GM12878 (cell line): ENCODE data around the gene MYL3. TPM values are rescaled to one million over a fixed set of nuclear protein-coding genes. Genes with fewer than 3 reads are reported as not detected.

Experiments used
- ATAC-seq: fragments of 200-7000 bp; cut with Tn5 transposase; 3 replicates; pipeline ENCODE4 v1.9.1; 2020; ENCODE audit warnings: mild to moderate bottlenecking, moderate library complexity
- BruUV-seq: library from RNA; stranded (reverse); fragments of 400-500 nt; replicated peaks from 2 replicates; lab custom pipeline; 2021; lab: Mats Ljungman, UMichigan
- CTCF ChIA-PET: fragments of 300-600 bp; sonication (Branson Sonifier 250); formaldehyde crosslinking; extraction: SDS; loops from one replicate; lab custom pipeline; 2021; ENCODE audit warnings: inconsistent platforms; lab: Yijun Ruan, JAX
- POLR2A ChIA-PET: fragments of 350-600 bp; formaldehyde crosslinking; extraction: SDS; loops from one replicate; lab custom pipeline; 2021; ENCODE audit warnings: inconsistent platforms; lab: Charles Lee
- RAD21 ChIA-PET: fragments of 300-600 bp; sonication (Branson Sonifier 250); formaldehyde crosslinking; loops from one replicate; lab custom pipeline; 2023; ENCODE audit warnings: antibody characterized with exemption; ENCODE audit not compliant: unreplicated experiment; lab: Charles Lee
- SMC1A ChIA-PET: fragments of 300-600 bp; sonication (Branson Sonifier 250); formaldehyde crosslinking; loops from one replicate; lab custom pipeline; 2023; ENCODE audit not compliant: unreplicated experiment, uncharacterized antibody; lab: Charles Lee
- DNase-seq: peaks from one replicate; pipeline ENCODE4 v3.0.0-alpha.2; 2011; ENCODE audit warnings: low read depth, low spot score
- FAIRE-seq: peaks from 3 replicates; lab custom pipeline; 2011; peaks lifted over from hg19 to GRCh38; lab: Jason Lieb, UNC
- H2AFZ ChIP-seq: 2 replicates; pipeline ENCODE4 v1.6.0; 2011; ENCODE audit warnings: low read depth, low read length, control low read depth; ENCODE audit not compliant: control insufficient read depth
- H3K27ac ChIP-seq: 2 replicates; pipeline ENCODE4 v1.5.1; 2011; ENCODE audit warnings: control low read depth; ENCODE audit not compliant: control insufficient read depth, insufficient read depth
- H3K27me3 ChIP-seq, 2 experiments: replicated peaks in 1 of 2; 2 replicates each; pipeline versions ENCODE4 v1.6.0 to v1.6.1; 2011; ENCODE audit warnings: low read length in 1 of 2; ENCODE audit not compliant: control insufficient read depth in 2 of 2, insufficient read depth in 2 of 2
- H3K36me3 ChIP-seq, 2 experiments: 2 replicates each; pipeline ENCODE4 v1.5.1; 2011; ENCODE audit warnings: low read length in 1 of 2; ENCODE audit not compliant: control insufficient read depth in 2 of 2, insufficient read depth in 2 of 2
- H3K4me1 ChIP-seq: 2 replicates; pipeline ENCODE4 v1.6.1; 2011; ENCODE audit warnings: mild to moderate bottlenecking, low read length, moderate library complexity, mixed read lengths; ENCODE audit not compliant: control insufficient read depth, insufficient read depth
- H3K4me2 ChIP-seq: 2 replicates; pipeline ENCODE4 v1.6.0; 2011; ENCODE audit warnings: control low read depth; ENCODE audit not compliant: control insufficient read depth, insufficient read depth
- H3K4me3 ChIP-seq: fragments of 200-600 bp; sonication (generic); 2 replicates; pipeline ENCODE4 v1.5.1; 2016
- H3K79me2 ChIP-seq: 2 replicates; pipeline ENCODE4 v1.6.0; 2011; ENCODE audit warnings: low read length; ENCODE audit not compliant: control insufficient read depth, insufficient read depth
- H3K9ac ChIP-seq: 2 replicates; pipeline ENCODE4 v1.8.0; 2011; ENCODE audit warnings: low read length, control low read depth, mixed read lengths; ENCODE audit not compliant: control insufficient read depth, insufficient read depth
- H3K9me3 ChIP-seq: replicated peaks from 3 replicates; pipeline ENCODE4 v1.5.1; 2011; ENCODE audit warnings: mild to moderate bottlenecking, low read length; ENCODE audit not compliant: control insufficient read depth, insufficient read depth
- H4K20me1 ChIP-seq: 2 replicates; pipeline ENCODE4 v1.6.0; 2011; ENCODE audit not compliant: control insufficient read depth, insufficient read depth
- BMI1 ChIP-seq: fragments of 450-650 bp; IDR thresholded peaks from 2 replicates; pipeline ENCODE4 v1.6.1; 2016; ENCODE audit warnings: mild to moderate bottlenecking, moderate library complexity, borderline replicate concordance
- BRCA1 ChIP-seq: IDR thresholded peaks from 2 replicates; pipeline ENCODE4 v1.6.1; 2011; ENCODE audit warnings: low read depth, low read length, improper control_type of control experiment
- CREB1 ChIP-seq: IDR thresholded peaks from 2 replicates; pipeline ENCODE4 v1.6.1; 2012; ENCODE audit warnings: low read depth, mild to moderate bottlenecking, inconsistent platforms
- DPF2 ChIP-seq: fragments of 450-650 bp; IDR thresholded peaks from 2 replicates; pipeline ENCODE4 v1.6.1; 2017; ENCODE audit warnings: mild to moderate bottlenecking
- EED ChIP-seq: sonication (generic); IDR thresholded peaks from 2 replicates; pipeline ENCODE4 v1.6.1; 2016; ENCODE audit warnings: antibody characterized with exemption, low read depth
- FOS ChIP-seq: IDR thresholded peaks from 3 replicates; pipeline ENCODE4 v1.6.1; 2011; ENCODE audit warnings: borderline replicate concordance; ENCODE audit not compliant: insufficient read length; ENCODE audit errors: extremely low read depth
- FOXM1 ChIP-seq: IDR thresholded peaks from 2 replicates; pipeline ENCODE4 v1.6.1; 2012; ENCODE audit warnings: low read depth, mild to moderate bottlenecking, inconsistent platforms, low read length, moderate library complexity
- KAT2A ChIP-seq: conservative IDR thresholded peaks from 2 replicates; pipeline ENCODE4 v1.6.1; 2011; ENCODE audit warnings: low read depth, low read length; ENCODE audit not compliant: control insufficient read depth
- MXI1 ChIP-seq: fragments of 150-350 bp; IDR thresholded peaks from 2 replicates; pipeline ENCODE4 v1.6.1; 2011; ENCODE audit warnings: low read depth, mild to moderate bottlenecking, inconsistent platforms, low read length, improper control_type of control experiment
- NR2C2 ChIP-seq: IDR thresholded peaks from 2 replicates; pipeline ENCODE4 v1.6.1; 2011; ENCODE audit warnings: borderline replicate concordance, low read depth; ENCODE audit not compliant: control insufficient read depth, insufficient read length
- PAX5 ChIP-seq: IDR thresholded peaks from 2 replicates; pipeline ENCODE4 v1.6.1; 2011; ENCODE audit warnings: low read depth, low read length, borderline replicate concordance
- SREBF2 ChIP-seq: IDR thresholded peaks from 2 replicates; pipeline ENCODE4 v1.6.1; 2012; ENCODE audit warnings: mild to moderate bottlenecking, low read length
- TCF3 ChIP-seq: IDR thresholded peaks from 2 replicates; pipeline ENCODE4 v1.6.1; 2012; ENCODE audit warnings: low read depth, mild to moderate bottlenecking, low read length, borderline replicate concordance; ENCODE audit not compliant: insufficient read depth
- WGBS: methylation state at CpG from one replicate; pipeline ENCODE4 v1.1.6; 2016; ENCODE audit warnings: low lambda C conversion rate; ENCODE audit not compliant: insufficient replicate concordance, insufficient coverage; ENCODE audit errors: missing lambda C conversion rate; 5-methylcytosine and 5-hydroxymethylcytosine counted together
- in situ Hi-C: fragments of 300-500 bp; cut with MboI; formaldehyde crosslinking; loops from 9 replicates; pipeline ENCODE4 v1.14.3; 2018; ENCODE audit warnings: mixed read lengths
- intact Hi-C: fragments of 100-400 bp; cut with micrococcal nuclease; formaldehyde crosslinking; loops from one replicate; pipeline ENCODE4 v1.14.2; 2022; ENCODE audit not compliant: unreplicated experiment
- polyA plus RNA-seq, 11 experiments: library from polyadenylated mRNA; depleted of rRNA in 4 of 11; unstranded in 6 of 11; stranded (reverse) in 5 of 11; fragments of >200 nt; fragmentation: Nextera tagmentation in 4 of 11; fragmentation: Illumina TruSeq in 1 of 11; extraction: Ambion mirVana in 4 of 11; extraction: Trizol in 1 of 11; gene quantifications; 1 replicate in 1 of 11; 2 replicates in 10 of 11; pipeline versions ENCODE4 v1.2.1 to v1.2.3, GENCODE V29; 2011 to 2016; ENCODE audit warnings: inconsistent platforms in 2 of 11, missing spikeins in 2 of 11, low read depth in 1 of 11
- total RNA-seq, 4 experiments: library from RNA; depleted of rRNA in 3 of 4; stranded (reverse); fragments of >200 nt in 3 of 4; fragmentation: Illumina TruSeq in 1 of 4; extraction: Trizol in 1 of 4; gene quantifications; 2 replicates each; pipeline versions ENCODE4 v1.2.1 to v1.2.3, GENCODE V29; 2013 to 2021
- TF ChIP-seq, protein P1 (sequence below): fragments of 450-650 bp; IDR thresholded peaks from 2 replicates; pipeline ENCODE4 v1.6.1; 2017; ENCODE audit warnings: antibody characterized with exemption, mild to moderate bottlenecking, moderate library complexity
- TF ChIP-seq, protein P2 (sequence below): IDR thresholded peaks from 2 replicates; pipeline ENCODE4 v1.6.1; 2012; ENCODE audit warnings: low read depth, low read length, improper control_type of control experiment
- TF ChIP-seq, protein P3 (sequence below): fragments of 150-350 bp; IDR thresholded peaks from 2 replicates; pipeline ENCODE4 v1.6.1; 2016; ENCODE audit warnings: low read depth, low read length

The MYL3 gene
- total and polyA plus RNA-seq, 10 of the 15 experiments (the other 5 are each of a cell fraction or from before 2014, with no cell fraction given), result 0.40 TPM; not detected in 9

- FAIRE-seq (no peak), ATAC-seq (no peak), DNase-seq (no peak)
- Histone ChIP-seq H4K20me1 (no peaks in the 10 kb centered on the region), H3K4me2 (no peak overlapping the region), H3K9ac (no peak overlapping the region), H3K79me2 (no peaks in the 10 kb centered on the region), H3K4me3 (no peak overlapping the region), H3K27ac (no peak overlapping the region), H3K36me3 (no peaks in the 10 kb centered on the region), H3K9me3 (no peaks in the 10 kb centered on the region), H3K4me1 (no peaks in the 10 kb centered on the region), H3K27me3 (peaks cover 11 to 17% of the 10 kb centered on the region in 2 experiments), H2AFZ (no peak overlapping the region)
- in situ Hi-C loops, result no loop called here
- TF ChIP-seq FOS (no peak), BMI1 (no peak), BRCA1 (no peak), SREBF2 (no peak), FOXM1 (no peak), TCF3 (no peak), CREB1 (no peak), EED (no peak), PAX5 (no peak), NR2C2 (no peak), MXI1 (no peak), KAT2A (no peak), DPF2 (no peak)
- TF ChIP-seq, protein P1, sequence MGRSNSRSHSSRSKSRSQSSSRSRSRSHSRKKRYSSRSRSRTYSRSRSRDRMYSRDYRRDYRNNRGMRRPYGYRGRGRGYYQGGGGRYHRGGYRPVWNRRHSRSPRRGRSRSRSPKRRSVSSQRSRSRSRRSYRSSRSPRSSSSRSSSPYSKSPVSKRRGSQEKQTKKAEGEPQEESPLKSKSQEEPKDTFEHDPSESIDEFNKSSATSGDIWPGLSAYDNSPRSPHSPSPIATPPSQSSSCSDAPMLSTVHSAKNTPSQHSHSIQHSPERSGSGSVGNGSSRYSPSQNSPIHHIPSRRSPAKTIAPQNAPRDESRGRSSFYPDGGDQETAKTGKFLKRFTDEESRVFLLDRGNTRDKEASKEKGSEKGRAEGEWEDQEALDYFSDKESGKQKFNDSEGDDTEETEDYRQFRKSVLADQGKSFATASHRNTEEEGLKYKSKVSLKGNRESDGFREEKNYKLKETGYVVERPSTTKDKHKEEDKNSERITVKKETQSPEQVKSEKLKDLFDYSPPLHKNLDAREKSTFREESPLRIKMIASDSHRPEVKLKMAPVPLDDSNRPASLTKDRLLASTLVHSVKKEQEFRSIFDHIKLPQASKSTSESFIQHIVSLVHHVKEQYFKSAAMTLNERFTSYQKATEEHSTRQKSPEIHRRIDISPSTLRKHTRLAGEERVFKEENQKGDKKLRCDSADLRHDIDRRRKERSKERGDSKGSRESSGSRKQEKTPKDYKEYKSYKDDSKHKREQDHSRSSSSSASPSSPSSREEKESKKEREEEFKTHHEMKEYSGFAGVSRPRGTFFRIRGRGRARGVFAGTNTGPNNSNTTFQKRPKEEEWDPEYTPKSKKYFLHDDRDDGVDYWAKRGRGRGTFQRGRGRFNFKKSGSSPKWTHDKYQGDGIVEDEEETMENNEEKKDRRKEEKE, result no peak
- TF ChIP-seq, protein P2, sequence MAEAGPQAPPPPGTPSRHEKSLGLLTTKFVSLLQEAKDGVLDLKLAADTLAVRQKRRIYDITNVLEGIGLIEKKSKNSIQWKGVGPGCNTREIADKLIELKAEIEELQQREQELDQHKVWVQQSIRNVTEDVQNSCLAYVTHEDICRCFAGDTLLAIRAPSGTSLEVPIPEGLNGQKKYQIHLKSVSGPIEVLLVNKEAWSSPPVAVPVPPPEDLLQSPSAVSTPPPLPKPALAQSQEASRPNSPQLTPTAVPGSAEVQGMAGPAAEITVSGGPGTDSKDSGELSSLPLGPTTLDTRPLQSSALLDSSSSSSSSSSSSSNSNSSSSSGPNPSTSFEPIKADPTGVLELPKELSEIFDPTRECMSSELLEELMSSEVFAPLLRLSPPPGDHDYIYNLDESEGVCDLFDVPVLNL, result no peak
- TF ChIP-seq, protein P3, sequence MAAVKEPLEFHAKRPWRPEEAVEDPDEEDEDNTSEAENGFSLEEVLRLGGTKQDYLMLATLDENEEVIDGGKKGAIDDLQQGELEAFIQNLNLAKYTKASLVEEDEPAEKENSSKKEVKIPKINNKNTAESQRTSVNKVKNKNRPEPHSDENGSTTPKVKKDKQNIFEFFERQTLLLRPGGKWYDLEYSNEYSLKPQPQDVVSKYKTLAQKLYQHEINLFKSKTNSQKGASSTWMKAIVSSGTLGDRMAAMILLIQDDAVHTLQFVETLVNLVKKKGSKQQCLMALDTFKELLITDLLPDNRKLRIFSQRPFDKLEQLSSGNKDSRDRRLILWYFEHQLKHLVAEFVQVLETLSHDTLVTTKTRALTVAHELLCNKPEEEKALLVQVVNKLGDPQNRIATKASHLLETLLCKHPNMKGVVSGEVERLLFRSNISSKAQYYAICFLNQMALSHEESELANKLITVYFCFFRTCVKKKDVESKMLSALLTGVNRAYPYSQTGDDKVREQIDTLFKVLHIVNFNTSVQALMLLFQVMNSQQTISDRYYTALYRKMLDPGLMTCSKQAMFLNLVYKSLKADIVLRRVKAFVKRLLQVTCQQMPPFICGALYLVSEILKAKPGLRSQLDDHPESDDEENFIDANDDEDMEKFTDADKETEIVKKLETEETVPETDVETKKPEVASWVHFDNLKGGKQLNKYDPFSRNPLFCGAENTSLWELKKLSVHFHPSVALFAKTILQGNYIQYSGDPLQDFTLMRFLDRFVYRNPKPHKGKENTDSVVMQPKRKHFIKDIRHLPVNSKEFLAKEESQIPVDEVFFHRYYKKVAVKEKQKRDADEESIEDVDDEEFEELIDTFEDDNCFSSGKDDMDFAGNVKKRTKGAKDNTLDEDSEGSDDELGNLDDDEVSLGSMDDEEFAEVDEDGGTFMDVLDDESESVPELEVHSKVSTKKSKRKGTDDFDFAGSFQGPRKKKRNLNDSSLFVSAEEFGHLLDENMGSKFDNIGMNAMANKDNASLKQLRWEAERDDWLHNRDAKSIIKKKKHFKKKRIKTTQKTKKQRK, result no peak
- RAD21 ChIA-PET, result no interaction called here
- no TSS peak for BruUV-seq
- WGBS, result 34% methylated on average over 5 of the region's 5 CpGs
- SMC1A ChIA-PET, result interaction anchor here (1.4 kb wide), 1 partner anchor 11 kb away, joined by 3 read pairs; no protein-coding TSS in a partner anchor
- CTCF ChIA-PET, result interaction anchor here (0.9 to 1.2 kb wide), 2 partner anchors 11 to 28 kb away, joined by 3 read pairs; no protein-coding TSS in a partner anchor
- POLR2A ChIA-PET, result no interaction called here
- intact Hi-C loops, result no loop called here
Observed at GRCh38 chr3:46884427-46884826, 21.2 kb upstream of the MYL3 start.
